ENCODE measurements around the gene SRD5A3. TPM values are rescaled to one million over a fixed set of nuclear protein-coding genes. Genes with fewer than 3 reads are reported as not detected.
"Not testable (repeated sequence)": the region's sequence is repeated elsewhere in the genome, so short reads cannot be mapped to it uniquely, and the experiment has no call there.

Gene SRD5A3
- total RNA-seq, 1 donor from 2014 or later = 32.4 TPM

DNA sequence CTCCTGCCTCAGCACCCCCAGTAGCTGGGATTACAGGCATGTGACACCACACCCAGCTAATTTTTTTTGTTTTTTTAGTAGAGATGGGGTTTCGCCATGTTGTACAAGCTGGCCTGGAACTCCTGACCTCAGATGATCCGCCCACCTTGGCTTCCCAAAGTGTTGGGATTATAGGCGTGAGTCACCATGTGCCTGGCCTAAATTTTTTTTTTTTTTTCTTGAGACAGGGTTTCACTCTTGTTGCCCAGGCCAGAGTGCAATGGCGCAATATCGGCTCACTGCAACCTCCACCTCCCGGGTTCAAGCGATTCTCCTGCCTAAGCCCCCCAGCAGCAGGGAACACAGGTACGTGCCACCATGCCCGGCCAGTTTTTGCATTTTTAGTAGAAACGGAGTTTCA is 4.8 kb downstream of the SRD5A3 start:
- H3K27ac Mint-ChIP-seq; H3K4me3 Mint-ChIP-seq (ENCODE audit: low read depth); DNase-seq (ENCODE audit: low spot score); H3K9me3 Mint-ChIP-seq; H3K27me3 Mint-ChIP-seq (ENCODE audit: low read depth); intact Hi-C loops (cut with micrococcal nuclease): not testable (repeated sequence)
- H3K4me1 Mint-ChIP-seq (ENCODE audit: low read depth) = peaks cover 17% of the 10 kb centered on the region
- H3K36me3 Mint-ChIP-seq (ENCODE audit: low read depth) = peaks cover 30% of the 10 kb centered on the region

GRCh38 chr4:55351824-55352223 is 5.8 kb downstream of the SRD5A3 start:
- Mint-ChIP-seq H3K4me1 (ENCODE audit: low read depth) (peaks cover 18% of the 10 kb centered on the region), H3K27me3 (ENCODE audit: low read depth) (no peaks in the 10 kb centered on the region), H3K4me3 (ENCODE audit: low read depth) (no peak overlapping the region), H3K36me3 (ENCODE audit: low read depth) (peaks cover 30% of the 10 kb centered on the region), H3K9me3 (no peaks in the 10 kb centered on the region), H3K27ac (no peak overlapping the region)
- no peak for DNase-seq (ENCODE audit: low spot score)
- intact Hi-C loops (cut with micrococcal nuclease) = no loop called here

- H3K9me3 Mint-ChIP-seq = no peaks in the 10 kb centered on the region
- H3K36me3 Mint-ChIP-seq (ENCODE audit: low read depth) = peaks cover 30% of the 10 kb centered on the region
- H3K27me3 Mint-ChIP-seq (ENCODE audit: low read depth) = no peaks in the 10 kb centered on the region
- H3K4me1 Mint-ChIP-seq (ENCODE audit: low read depth) = peaks cover 10% of the 10 kb centered on the region
- no peak overlapping the region for H3K4me3 Mint-ChIP-seq (ENCODE audit: low read depth)
- no peak overlapping the region for H3K27ac Mint-ChIP-seq
- no peak for DNase-seq (ENCODE audit: low spot score)
- intact Hi-C loops (cut with micrococcal nuclease) = no loop called here
Observed at GRCh38 chr4:55352726-55353125, 6.7 kb downstream of the SRD5A3 start.

DNA sequence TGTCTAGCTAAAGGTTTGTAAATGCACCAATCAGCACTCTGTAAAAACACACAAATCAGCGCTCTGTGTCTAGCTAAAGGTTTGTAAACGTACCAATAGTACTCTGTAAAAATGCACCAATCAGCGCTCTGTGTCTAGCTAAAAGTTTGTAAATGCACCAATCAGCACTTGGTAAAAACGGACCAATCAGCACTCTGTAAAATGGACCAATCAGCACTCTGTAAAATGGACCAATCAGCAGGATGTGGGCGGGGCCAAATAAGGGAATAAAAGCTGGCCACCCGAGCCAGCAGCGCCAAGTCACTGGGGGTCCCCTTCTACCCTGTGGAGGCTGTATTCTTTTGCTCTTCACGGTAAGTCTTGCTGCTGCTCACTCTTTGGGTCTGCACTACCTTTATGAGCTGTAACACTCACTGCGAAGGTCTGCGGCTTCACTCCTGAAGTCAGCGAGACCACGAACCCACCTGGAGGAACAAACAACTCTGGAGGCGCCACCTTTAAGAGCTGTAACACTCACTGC is 7.2 kb downstream of the SRD5A3 start:
- H3K27me3 Mint-ChIP-seq (ENCODE audit: low read depth); H3K9me3 Mint-ChIP-seq; DNase-seq (ENCODE audit: low spot score); H3K4me3 Mint-ChIP-seq (ENCODE audit: low read depth); H3K27ac Mint-ChIP-seq; H3K4me1 Mint-ChIP-seq (ENCODE audit: low read depth); intact Hi-C loops (cut with micrococcal nuclease): not testable (repeated sequence)
- H3K36me3 Mint-ChIP-seq (ENCODE audit: low read depth) = peaks cover 30% of the 10 kb centered on the region

- no peak for DNase-seq (ENCODE audit: low spot score)
- peaks cover 15% of the 10 kb centered on the region for H3K4me1 Mint-ChIP-seq (ENCODE audit: low read depth)
- H3K4me3 Mint-ChIP-seq (ENCODE audit: low read depth) = no peak overlapping the region
- intact Hi-C loops (cut with micrococcal nuclease) = no loop called here
- H3K9me3 Mint-ChIP-seq = no peaks in the 10 kb centered on the region
- no peak overlapping the region for H3K27ac Mint-ChIP-seq
- no peaks in the 10 kb centered on the region for H3K27me3 Mint-ChIP-seq (ENCODE audit: low read depth)
- H3K36me3 Mint-ChIP-seq (ENCODE audit: low read depth) = peaks cover 30% of the 10 kb centered on the region
Observed at GRCh38 chr4:55354648-55355047, 8.6 kb downstream of the SRD5A3 start.

DNA sequence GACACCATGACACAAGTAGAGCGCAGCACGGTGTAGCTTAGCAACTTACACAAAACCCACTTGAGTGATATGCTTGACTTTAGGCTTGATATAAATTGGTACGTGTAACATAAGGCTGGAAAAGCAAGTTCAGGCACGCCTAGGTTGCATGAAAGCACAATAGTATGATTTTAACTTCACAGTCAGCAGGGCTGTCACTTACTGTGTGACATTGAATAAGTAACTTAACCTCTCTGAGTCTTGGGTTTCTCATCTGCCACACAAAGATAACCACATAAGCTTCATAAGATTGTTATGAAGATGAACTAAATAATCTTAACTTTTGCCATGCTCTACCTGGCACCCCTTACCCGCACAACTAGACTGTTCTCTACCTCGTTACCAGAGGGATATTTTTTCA is 9.5 kb downstream of the SRD5A3 start:
- Mint-ChIP-seq H3K4me3 (ENCODE audit: low read depth) (no peak overlapping the region), H3K27ac (no peak overlapping the region), H3K36me3 (ENCODE audit: low read depth) (peaks cover 30% of the 10 kb centered on the region), H3K4me1 (ENCODE audit: low read depth) (peaks cover 15% of the 10 kb centered on the region), H3K9me3 (no peaks in the 10 kb centered on the region), H3K27me3 (ENCODE audit: low read depth) (no peaks in the 10 kb centered on the region)
- DNase-seq (ENCODE audit: low spot score) = no peak
- intact Hi-C loops (cut with micrococcal nuclease) = no loop called here

- no peak overlapping the region for H3K4me3 Mint-ChIP-seq (ENCODE audit: low read depth)
Observed at GRCh38 chr4:55356991-55357461, 11.0 kb downstream of the SRD5A3 start.

DNA sequence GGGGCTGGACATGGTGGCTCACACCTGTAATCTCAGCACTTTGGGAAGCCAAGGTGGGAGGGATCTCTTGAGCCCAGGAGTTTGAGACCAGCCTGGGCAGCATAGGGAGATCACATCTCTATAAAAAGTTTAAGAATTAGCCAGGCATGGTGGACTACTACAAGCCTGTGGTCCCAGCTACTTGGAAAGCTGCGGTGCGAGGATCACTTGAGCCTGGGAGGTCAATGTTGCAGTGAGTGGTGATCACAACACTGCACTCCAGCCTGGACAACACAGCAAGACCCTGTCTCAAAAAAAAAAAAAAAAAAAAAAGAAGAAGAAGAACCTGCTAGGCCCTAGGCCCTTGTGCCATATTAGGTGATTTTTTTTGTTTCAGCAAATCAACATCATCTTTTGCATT is 12.2 kb downstream of the SRD5A3 start:
- Mint-ChIP-seq H3K4me3 (ENCODE audit: low read depth) (no peak overlapping the region), H3K27me3 (ENCODE audit: low read depth) (no peaks in the 10 kb centered on the region), H3K4me1 (ENCODE audit: low read depth) (peaks cover 15% of the 10 kb centered on the region), H3K27ac (no peak overlapping the region), H3K36me3 (ENCODE audit: low read depth) (peaks cover 17% of the 10 kb centered on the region), H3K9me3 (no peaks in the 10 kb centered on the region)
- DNase-seq (ENCODE audit: low spot score) = no peak
- intact Hi-C loops (cut with micrococcal nuclease) = no loop called here

More at GRCh38 chr4:55356991-55357461, 11.0 kb downstream of the SRD5A3 start:
- H3K9me3 Mint-ChIP-seq = no peaks in the 10 kb centered on the region
- peaks cover 26% of the 10 kb centered on the region for H3K36me3 Mint-ChIP-seq (ENCODE audit: low read depth)
- H3K4me1 Mint-ChIP-seq (ENCODE audit: low read depth) = peaks cover 15% of the 10 kb centered on the region
- DNase-seq (ENCODE audit: low spot score) = no peak
- H3K27ac Mint-ChIP-seq = no peak overlapping the region
- intact Hi-C loops (cut with micrococcal nuclease) = no loop called here
- no peaks in the 10 kb centered on the region for H3K27me3 Mint-ChIP-seq (ENCODE audit: low read depth)

DNA sequence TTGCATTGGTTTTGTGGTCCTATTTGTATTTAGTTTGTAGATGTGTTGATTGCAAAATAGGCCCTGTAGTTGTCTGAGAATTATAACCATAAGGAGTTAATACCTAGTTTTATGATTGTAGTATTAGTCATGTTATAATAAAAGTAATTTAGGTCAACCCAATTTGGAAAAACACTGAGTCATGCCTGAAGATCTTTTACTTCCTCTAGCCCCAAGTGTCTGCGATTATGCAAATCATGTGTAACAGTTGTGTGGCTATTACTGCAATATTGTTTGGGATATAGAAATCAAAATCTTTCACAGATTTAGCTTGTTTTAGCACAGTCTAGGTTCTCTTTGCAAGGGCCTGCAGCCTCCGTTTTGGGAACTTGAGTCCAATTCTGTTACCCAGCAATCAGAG is 12.6 kb downstream of the SRD5A3 start:
- intact Hi-C loops (cut with micrococcal nuclease) = no loop called here
- no peak for DNase-seq (ENCODE audit: low spot score)
- H3K27me3 Mint-ChIP-seq (ENCODE audit: low read depth) = no peaks in the 10 kb centered on the region
- no peak overlapping the region for H3K4me3 Mint-ChIP-seq (ENCODE audit: low read depth)
- H3K36me3 Mint-ChIP-seq (ENCODE audit: low read depth) = peaks cover 14% of the 10 kb centered on the region
- H3K4me1 Mint-ChIP-seq (ENCODE audit: low read depth) = peaks cover 15% of the 10 kb centered on the region
- no peak overlapping the region for H3K27ac Mint-ChIP-seq
- H3K9me3 Mint-ChIP-seq = no peaks in the 10 kb centered on the region

DNA sequence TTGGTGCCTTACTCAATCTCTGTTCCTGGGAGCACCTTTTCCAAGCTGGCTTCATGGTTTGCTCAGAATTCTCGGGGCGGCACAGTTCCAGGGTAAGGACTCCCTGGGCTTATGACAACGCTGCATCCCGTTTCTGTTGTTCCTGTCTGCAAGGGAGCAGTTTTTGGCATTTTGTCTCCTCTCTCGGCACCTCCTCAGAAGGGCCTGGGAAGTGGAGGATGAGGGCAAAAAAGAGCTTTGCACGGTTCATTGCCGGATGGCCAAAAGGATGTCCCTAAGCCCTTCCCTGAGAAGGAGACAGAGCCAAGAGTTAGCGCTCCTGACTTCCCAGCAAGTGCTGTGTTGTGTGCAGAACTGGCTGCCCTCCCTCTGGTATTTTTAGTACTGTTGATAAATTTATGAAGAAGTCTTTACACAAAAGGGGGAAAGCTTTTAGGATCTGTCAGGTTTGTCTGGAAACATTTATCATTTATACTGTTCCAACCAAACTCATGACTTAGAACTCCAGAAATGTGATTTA is 13.4 kb downstream of the SRD5A3 start:
- no peak overlapping the region for H3K4me3 Mint-ChIP-seq (ENCODE audit: low read depth)
- H3K27me3 Mint-ChIP-seq (ENCODE audit: low read depth) = no peaks in the 10 kb centered on the region
- H3K4me1 Mint-ChIP-seq (ENCODE audit: low read depth) = peaks cover 15% of the 10 kb centered on the region
- intact Hi-C loops (cut with micrococcal nuclease) = no loop called here
- no peak for DNase-seq (ENCODE audit: low spot score)
- peaks cover 18% of the 10 kb centered on the region for H3K36me3 Mint-ChIP-seq (ENCODE audit: low read depth)
- H3K27ac Mint-ChIP-seq = no peak overlapping the region
- no peaks in the 10 kb centered on the region for H3K9me3 Mint-ChIP-seq

DNA sequence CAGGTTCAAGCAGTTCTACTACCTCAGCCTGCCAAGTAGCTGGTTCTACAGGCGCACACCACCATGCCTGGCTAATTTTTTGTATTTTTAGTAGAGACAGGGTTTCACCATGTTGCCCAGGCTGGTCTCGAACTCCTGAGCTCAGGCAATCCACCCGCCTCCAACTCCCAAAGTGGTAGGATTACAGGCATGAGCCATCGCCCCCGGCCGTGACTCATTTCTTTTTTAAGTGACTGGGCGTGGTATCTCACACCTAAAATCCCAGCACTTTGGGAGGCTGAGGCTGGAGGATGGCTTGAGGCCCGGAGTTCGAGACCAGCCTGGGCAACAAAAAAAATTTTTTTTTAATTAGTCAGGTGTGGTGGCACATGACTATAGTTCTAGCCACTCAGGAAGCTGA is 16.9 kb downstream of the SRD5A3 start:
- H3K27ac Mint-ChIP-seq; H3K27me3 Mint-ChIP-seq (ENCODE audit: low read depth); DNase-seq (ENCODE audit: low spot score); intact Hi-C loops (cut with micrococcal nuclease); H3K4me3 Mint-ChIP-seq (ENCODE audit: low read depth); H3K9me3 Mint-ChIP-seq: not testable (repeated sequence)
- H3K36me3 Mint-ChIP-seq (ENCODE audit: low read depth) = peaks cover 18% of the 10 kb centered on the region
- H3K4me1 Mint-ChIP-seq (ENCODE audit: low read depth) = peaks cover 10% of the 10 kb centered on the region

DNA sequence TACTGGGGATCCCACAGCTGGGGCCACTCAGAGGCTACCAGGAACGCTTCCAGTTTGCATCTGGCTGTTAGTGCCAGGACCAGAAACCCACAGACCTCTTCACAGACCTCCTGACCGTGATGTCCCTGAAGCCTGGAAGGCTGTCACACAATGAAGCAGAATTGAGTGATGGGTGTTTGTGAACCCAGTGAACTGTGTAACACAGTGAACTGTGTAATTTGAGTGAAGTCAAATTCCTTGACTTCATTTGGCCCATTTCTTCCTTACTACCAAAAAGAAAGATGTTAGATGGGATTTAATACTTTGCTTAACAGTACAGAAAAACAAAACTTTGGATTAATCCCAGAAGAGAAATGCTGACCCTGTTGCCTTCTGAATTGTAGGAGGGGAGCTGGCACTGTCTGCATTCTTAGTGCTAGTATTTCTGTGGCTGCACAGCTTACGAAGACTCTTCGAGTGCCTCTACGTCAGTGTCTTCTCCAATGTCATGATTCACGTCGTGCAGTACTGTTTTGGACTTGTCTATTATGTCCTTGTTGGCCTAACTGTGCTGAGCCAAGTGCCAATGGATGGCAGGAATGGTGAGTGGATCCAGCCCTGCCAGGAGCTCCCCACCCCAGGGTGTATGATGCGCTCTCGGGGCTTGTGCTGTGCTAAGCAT is 17.8 kb downstream of the SRD5A3 start:
- Mint-ChIP-seq H3K4me3 (ENCODE audit: low read depth) (no peak overlapping the region), H3K27me3 (ENCODE audit: low read depth) (no peaks in the 10 kb centered on the region), H3K4me1 (ENCODE audit: low read depth) (peaks cover 5% of the 10 kb centered on the region), H3K27ac (no peak overlapping the region), H3K9me3 (no peaks in the 10 kb centered on the region), H3K36me3 (ENCODE audit: low read depth) (peaks cover 18% of the 10 kb centered on the region)
- intact Hi-C loops (cut with micrococcal nuclease) = no loop called here
- DNase-seq (ENCODE audit: low spot score) = no peak

- Mint-ChIP-seq H3K27ac (no peak overlapping the region), H3K36me3 (ENCODE audit: low read depth) (peaks cover 20% of the 10 kb centered on the region), H3K4me3 (ENCODE audit: low read depth) (no peak overlapping the region), H3K27me3 (ENCODE audit: low read depth) (no peaks in the 10 kb centered on the region), H3K9me3 (no peaks in the 10 kb centered on the region), H3K4me1 (ENCODE audit: low read depth) (no peaks in the 10 kb centered on the region)
- DNase-seq (ENCODE audit: low spot score) = no peak
- intact Hi-C loops (cut with micrococcal nuclease) = no loop called here
Observed at GRCh38 chr4:55364691-55365344, 18.8 kb downstream of the SRD5A3 start.
